NCI-H510A treated with DMSO at 0.1 percent for 48 hours (cell line): ENCODE measurements around the gene COLEC12.

Source experiments
- DNase-seq: peaks from one replicate; lab custom pipeline; 2025; lab: John Stamatoyannopoulos, UW

The COLEC12 gene

DNA sequence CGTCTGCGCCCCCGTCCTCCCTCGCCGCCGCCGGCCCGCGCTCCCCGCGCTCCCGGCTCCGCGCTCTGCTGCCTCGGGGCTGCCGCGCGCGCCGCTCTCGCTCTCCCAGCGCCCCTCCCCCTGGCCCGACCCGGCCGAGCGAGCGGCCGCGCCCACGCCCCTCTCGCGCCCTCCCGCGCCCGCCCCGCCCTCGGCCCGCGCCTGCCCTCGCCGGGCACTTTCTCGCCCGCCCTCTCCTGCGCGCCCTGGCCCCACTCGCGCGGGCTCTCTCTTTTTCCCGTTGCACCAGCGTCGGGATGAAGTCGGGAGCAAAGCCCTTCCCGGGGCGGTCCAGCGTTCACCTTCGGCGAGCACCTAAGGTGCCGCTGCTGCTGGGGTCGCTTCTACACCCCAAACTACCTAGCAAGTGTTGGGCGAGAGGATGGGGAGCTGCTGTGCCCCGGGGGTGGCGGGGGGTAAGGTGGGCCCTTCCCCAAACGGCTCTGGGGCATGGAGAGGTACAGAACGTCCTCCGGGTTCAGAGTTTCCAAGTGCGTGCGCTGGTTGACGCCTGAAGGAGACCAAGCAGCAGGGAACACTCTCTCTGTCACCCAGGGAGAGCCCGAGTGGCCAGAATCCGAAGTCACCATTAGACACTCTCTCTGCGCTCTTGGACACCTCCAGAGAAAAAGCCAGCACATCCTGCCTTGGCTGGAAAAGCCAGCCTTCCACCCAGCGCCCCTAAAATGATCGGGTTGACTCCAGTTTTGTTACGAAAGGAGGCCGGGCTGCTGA, at the start of gene COLEC12:
COLEC12 (minus strand) TSS at position 70 of the 774 bp plus-strand sequence. CDS start 187 bp downstream, outside the sequence.
- no peak for DNase-seq

DNA sequence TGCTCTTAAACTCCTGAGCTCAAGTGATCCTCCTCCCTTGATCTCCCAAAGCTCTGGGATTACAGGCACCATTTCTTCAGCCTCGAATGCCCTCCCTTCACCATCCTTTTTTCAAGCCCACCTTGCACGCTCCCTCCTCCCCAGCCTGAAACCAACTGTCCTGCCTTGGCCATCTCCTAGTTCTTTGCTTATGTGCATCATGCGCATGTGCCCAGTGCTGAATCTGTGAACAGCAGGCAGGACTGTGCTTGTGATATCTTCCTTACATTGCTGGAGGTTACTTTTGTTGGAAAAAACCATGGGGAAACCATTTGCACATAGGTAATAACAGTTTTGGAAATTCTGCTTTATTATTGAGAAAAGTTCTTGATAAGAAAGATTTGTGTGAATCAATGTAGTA, 49.5 kb upstream of the COLEC12 start:
- no peak for DNase-seq

DNA sequence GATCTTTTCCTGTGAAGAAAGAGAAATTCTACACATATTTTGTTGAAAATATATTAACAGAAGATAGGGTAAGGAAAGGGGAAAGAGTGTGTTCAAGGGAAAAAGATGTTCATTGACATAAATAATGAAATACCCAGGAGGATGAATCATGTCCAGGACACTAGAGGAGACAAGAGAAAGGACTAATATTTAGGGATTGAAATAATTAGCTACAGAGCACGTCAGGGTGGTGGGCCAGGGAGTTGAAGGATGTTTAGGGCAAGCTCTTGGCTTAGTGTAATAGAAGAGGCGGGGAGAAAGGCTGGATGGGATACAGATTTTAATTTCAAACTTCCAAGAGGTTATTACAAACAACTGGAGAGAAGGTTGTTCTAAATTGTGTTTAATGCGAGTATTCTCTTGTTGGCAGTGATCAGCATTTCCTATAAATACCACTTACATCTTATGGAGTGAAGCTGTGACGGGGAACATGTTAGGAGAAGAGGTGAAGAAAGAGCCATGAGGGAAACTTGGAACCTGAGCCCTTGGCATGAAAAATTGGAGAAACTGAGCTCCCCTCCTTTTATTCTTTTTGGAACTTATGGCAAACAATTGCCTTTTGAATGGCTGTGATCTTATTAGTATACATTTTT, 43.1 kb upstream of the COLEC12 start:
- DNase-seq = no peak

DNA sequence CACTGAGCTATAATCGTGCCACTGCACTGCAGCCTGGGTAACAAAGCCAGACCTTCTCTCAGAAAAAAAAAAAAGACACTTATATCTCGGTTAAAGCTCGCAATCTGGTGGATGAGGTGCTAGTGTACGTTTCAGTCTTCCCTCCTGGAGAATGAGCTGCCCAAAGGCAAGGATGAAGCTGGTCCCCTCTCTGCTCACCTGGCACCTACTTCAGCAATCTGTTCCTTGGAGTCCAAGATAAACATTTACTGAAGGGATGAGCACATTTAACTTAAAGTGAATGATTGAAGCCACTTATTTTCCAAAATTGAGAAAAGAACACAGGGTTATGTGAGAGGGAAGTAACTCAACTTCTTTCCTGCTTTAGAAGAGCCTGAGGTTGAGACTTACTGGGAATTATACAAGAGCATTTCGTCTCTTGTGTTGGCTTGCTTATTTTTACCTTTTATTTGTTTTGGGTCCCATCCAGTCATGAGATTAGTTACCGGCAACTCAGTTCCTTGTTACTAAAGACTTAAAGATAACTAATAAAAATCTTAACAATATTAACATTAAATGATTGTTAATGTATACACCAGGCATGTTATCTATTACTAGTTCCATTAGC, 33.6 kb upstream of the COLEC12 start:
- no peak for DNase-seq

DNA sequence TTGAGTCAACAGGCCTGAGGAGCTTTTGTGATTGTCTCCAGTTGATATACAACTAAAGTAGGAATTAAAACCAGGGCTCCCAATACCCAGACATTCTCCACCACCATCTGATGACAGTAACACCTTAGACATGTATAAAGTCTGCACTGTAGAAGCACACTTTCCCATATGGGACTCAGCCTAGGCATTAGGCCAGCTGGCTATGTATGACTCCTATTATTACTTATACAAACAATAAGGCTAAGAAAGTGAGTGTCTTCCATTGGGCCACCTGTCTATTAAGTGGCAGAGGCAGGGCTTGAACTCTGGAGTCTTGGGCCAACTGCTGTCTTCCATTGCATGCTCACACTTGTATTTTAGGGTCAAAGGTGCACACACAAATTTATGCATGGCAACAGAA, 32.1 kb upstream of the COLEC12 start:
- DNase-seq = no peak

DNA sequence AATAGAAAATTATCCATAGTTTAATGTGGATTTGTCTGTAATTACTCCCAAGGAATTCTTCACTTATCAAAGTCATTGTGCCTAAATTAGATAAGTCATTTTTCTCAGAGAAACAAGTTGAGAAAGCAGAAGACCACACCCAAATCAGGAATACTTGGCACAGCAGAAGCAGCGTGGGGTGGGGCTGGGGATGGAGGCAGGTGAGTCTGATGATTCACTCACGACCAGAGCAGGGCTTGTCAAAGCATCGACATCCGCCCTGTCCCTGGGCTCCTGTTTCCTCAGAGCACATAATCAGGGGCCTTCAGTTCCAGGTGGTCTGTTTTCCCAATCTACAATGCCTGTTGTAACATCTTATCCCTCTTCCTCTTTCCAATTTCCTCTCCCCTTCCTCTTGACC, 31.5 kb upstream of the COLEC12 start:
- no peak for DNase-seq

DNA sequence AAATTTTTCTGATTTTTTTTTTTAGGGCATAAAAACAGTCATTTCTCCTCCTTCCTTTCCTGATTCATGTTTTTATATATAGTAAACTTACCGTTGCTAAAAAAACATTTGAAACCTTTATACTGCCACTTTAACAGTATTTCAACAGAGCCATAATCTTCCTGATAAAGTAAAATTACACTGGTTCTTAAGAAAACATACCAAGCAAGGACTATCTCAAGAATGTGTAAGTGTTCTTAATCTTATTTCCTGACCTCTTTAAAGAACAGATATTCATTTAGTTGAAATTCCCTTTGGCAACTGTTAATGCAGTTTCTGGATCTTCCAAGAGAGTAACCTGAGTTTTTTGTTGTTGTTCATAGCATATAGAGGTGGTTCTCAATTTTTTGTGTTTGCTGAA, 26.6 kb upstream of the COLEC12 start:
- no peak for DNase-seq

DNA sequence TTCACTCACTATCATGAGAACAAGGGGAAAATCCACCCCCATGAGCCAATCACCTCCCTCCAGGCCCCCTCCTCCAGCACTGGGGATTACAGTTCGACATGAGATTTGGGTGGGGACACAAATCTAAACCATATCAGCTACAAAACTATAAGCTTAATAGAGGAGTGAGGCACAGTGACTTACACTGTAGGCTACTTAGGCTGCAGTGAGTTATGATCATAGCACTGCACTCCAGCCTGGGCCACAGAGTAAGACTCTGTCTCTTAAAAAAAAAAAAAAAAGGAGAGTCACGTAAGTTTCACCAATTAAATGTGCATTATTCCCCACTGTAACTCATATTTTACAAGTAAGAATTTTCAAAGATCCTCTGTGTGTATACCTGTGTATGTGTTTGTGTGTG, 26.2 kb upstream of the COLEC12 start:
- DNase-seq = no peak

DNA sequence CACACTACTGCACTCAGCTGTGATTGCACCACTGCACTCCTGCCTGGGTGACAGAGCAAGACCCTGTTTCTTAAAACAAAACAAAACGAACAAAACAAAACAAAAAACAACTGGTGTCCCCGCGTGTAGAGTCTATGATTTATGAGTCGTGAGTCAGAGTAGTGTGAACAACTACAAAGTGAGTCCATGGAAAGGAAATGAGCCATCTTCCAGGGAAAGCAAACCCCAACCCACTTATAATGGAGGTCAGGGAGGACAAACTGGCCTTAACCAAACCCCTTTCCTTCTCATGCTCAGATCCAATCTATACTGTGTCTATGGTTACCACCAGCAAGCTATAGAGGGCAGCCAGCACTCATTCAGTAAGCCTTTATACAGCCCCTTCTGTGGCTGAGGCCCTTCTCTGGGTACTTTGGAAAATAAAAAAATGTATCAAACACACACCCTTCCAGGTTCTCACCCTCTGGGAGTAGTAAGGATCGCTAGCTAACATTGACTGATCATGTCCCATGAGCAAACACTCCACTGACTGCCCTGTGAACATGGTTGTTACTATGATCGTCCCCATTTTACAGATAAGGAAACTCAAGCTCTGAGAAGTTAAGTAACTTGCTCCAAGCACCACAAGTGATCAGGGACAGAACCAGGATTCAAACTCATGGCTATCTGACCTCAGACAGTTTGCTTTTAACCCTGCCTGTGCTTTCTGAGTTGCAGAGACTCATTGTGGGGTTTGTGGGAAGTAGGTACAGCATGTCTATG, 24.7 kb upstream of the COLEC12 start:
- DNase-seq = no peak

DNA sequence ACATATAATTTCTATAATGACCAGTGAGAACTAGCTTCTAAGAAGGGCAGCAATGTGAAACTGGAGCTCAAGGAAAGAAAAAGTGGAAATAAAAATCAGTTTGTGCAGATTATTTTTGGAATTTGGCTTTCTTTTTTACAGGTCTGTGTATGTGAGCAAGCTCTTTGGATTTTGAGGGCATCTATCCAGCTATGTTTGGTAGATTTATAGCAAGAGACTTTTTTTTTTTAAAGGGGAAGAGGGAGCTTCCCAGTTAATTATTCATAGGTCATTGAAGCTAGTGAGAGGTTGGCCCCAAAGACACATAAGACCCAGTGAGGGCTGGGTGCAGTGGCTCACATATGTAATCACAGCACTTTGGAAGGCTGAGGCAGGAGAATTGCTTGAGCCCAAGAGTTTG, 24.0 kb upstream of the COLEC12 start:
- no peak for DNase-seq

DNA sequence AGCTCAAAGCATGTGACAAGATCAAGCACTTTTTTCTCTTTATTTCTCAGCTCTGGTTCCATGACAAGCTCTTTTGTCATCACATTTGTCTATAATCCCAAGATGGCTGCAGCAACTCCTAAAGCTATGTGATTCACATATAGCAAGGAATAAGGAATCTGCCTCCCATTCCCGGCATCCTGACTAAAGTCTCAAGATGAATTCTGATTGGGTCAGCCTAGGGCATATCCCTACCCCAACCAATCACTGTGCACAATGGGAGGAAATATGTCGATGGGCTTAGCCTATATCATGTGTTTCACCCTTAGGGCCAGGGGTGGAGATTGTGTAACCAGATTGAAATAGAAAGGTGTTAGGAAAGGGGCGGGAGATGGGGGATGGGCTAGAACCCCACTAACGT, 23.1 kb upstream of the COLEC12 start:
- DNase-seq = no peak

DNA sequence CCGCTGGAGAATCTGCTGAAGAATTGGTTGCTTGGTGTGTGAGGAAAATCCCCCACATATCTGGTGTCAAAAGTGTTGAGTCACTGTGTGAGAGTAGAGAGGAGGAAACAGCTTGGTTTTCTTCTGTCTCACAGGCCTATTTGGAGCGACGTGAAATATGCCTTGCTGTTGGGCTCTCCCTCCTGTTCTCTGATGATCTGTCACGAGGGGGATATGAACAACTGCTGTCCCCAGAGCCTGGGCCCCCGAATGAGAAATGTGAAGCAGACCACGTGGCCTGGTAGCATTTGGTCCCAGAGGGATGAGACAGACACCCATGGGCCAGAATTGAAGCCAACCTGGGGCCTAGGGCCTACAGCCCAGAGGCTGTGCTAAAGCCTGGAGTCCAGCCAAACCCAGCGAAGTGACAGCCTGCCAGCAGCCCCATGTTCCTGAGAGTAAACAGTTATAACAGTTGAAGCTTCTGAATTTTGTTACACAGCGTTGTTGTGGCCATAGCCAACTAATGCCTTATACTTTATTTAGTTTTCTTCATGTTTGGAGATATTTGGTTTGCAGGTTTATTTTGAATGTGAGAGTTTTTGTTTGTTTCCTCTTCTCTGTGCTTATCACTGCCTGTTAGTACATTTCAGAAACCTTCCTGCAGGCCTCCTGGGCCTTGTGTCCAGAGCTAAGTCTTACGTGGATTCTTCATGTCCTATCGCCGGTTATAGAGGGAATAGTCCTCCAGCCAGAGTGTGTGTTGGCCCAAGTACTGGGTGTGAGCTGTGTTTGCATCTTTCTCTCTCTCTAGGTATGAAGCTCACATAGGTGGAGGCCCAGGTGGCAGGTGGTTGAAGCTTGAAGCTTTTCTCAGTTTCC, 18.7 kb upstream of the COLEC12 start:
- no peak for DNase-seq

DNA sequence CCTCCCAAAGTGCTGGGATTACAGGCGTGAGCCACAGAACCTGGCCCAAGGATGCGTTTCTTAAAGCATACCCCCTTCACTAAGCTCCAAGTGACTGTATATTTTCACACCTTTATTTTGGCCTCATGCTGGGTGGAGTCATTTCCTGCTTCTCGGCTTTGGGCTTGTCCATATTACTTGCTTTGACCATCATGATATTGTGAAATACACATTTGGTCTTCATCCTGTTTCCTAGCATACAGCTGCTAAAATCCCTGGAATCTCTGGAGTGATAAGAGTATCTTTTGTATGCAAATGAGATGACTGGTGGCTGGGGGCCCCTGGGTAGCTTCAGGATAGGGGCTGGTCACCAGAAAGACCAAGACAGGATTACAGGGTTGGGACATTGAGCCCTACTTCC, 17.6 kb upstream of the COLEC12 start:
- no peak for DNase-seq

DNA sequence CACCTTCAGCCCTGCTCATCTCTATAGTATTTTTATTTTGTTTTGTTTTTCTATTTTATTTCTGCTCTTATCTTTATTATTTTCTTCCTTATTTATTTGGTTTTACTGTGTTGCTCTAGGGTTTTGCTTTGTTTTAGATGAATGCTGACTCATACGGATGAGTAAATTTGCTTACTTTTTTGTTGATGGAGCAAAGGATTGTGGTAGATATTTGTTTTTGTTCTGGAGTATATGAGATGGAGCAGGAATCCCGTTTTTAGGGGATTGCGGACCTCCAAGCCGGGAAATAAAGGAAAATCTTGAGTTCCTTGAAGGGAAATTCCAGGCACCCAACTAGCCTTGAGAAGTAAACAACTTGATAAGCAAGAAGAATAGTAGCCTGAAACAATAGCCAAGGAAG, 15.3 kb upstream of the COLEC12 start:
- DNase-seq = no peak

DNA sequence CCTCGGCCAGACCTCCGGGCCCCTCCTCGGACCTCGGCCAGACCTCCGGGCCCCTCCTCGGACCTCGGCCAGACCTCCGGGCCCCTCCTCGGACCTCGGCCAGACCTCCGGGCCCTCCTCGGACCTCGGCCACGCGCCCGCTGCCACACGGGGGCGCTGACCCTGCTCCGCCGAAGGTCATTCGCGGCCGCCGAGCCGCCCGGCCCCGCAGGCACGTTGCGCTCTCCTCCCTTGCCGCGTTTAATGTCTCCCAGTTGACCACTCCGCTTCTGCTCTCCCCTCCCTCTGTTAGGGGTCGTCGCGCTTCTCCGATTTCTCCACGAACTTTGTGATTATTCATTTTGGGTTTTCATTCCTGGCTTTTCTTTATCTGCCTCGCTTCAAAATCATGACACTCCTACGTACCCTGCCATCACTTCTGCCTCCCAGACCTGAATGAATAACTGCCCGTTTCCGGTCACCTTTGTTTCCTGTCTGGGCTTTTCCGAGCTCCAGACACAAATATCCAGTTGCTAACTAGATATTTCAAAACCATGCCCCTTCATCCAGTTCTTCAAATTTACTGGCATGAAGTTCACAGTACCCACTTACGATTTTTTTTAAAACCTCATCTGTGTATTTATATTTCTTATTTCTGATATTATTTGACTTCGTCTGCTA, 14.8 kb upstream of the COLEC12 start:
- no peak for DNase-seq

DNA sequence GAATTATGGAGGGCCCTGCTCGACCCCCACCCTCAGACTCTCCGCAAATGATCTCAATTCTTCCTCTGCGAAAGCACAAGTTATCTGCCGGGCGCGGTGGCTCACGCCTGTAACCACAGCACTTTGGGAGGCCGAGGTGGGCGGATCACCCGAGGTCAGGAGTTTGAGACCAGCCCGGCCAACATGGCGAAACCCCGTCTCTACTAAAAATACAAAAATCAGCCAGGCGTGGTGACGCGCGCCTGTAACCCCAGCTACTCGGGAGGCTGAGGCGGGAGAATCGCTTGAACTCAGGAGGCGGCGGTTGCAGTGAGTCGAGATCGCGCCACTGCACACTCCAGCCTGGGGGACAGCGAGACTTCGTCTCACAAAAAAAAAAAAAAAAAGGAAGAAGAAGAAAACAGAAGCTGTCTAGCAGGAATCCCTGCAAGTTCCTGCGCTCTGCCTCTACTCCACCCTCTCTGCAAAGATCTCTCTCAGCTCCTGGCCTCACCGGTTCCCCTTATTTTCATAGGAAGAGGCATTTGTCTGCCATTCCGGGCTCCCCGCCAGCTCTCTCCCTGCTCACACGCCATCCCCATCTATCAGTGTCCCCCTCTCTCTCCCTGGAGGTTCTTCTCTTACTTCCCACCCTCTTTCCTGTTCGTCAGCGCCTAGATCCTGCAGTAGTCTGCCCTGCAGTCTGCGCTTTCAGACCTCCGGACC, 13.5 kb upstream of the COLEC12 start:
- DNase-seq = no peak

DNA sequence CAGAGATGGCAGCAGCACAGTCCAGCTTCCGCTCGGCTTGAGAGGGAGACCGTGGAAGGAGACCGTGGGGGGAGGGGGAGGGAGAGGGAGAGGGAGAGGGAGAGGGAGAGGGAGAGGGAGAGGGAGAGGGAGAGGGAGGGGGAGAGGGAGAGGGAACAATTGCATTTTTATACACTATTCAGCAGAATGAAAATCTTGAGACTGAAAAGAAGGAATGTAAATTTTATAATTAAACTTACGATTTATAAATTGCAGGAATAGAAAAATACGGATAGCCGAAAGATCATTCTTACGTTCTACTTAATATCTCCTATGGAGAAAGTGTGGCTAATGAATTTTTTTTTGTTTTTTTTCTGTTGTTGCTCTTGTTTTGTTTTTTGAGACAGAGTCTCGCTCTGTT, 12.5 kb upstream of the COLEC12 start:
- no peak for DNase-seq

DNA sequence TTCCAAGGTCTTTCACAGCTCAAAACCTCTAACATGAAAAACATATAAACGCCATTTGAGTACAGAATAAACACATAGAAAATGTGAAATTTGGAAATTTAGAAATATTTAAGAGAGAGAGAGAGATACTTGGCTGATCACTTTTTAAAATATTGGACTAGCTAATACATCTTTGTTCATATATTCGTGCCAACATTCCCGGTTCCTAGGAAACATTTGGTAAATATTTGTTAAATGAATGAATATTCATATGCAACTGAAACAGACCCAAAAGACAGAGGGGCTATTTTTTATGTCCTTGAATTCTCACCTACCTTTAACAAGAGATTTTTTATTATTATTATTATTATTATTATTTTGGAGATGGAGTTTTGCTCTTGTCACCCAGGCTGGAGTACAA, 8.3 kb upstream of the COLEC12 start:
- no peak for DNase-seq

DNA sequence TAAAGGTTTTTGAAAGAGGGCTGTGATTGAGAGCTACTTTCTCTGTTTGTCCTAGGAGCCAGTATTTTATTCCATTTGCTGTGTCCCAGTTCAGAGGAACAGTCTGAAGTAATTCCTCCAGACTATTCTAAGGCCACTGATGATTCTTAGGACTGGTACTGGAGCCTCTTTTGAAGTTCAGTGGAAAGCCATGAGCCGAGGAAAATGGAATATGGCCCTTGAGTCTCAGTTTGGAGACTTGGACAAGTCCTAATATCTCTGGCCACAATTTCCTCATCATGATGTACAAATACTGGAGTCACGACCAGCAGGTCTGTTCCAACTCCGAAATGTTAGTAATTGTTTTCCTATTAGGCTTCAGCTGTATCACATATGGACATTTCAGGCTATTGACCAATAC, 7.1 kb upstream of the COLEC12 start:
- no peak for DNase-seq

DNA sequence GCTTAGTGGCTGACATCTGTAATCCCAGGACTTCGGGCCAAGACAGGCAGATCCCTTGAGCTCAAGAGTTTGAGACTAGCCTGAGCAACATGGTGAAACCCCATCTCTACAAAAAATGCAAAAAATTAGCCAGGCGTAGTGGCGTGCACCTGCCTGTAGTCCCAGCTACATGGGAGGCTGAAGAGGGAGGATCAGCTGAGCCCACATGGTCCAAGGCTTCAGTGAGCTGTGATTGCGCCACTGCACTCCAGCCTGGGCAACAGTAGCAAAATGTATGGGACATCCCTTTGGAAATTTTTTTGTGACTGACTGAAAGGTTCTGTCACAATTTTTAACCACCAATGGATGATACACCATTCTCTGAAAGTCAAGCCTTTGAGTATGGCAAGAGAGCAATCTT, 6.3 kb upstream of the COLEC12 start:
- no peak for DNase-seq

DNA sequence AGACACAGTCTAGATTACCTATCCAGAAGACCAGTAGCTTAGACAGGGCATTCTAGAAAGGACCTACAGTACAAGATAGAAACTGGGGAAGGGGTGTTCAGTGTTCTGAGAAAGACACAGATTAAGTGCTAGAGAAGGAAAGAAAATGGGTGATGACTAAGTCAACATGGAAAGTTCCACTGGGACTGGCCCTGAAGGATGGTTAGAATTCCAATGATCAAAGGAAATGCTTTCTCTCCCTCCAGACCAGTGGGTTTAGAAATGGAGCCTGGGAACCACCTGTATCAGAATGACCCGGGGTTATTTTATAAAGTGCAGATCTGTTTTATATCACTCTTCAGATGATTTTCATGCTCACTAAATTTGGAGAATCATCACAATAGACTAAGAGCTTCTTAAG, 5.8 kb upstream of the COLEC12 start:
- DNase-seq = no peak
